IPS DF 19.7 (cell line): ENCODE results near the gene F13A1.
"Not testable (repeated sequence)": the region's sequence is repeated elsewhere in the genome, so short reads cannot be mapped to it uniquely, and the experiment has no call there.

Source experiments
- DNase-seq: peaks from one replicate; pipeline ENCODE4 v3.0.0-alpha.2; 2013; ENCODE audit warnings: low read depth, low spot score

The F13A1 gene

GRCh38 chr6:6317825-6318733, 2.4 kb downstream of the F13A1 start:
- DNase-seq = no peak

- DNase-seq = no peak
Measured at GRCh38 chr6:6317386-6317785, 3.1 kb downstream of the F13A1 start.

GRCh38 chr6:6315660-6316059, 4.8 kb downstream of the F13A1 start:
- no peak for DNase-seq

GRCh38 chr6:6314596-6314995, 5.9 kb downstream of the F13A1 start:
- no peak for DNase-seq

GRCh38 chr6:6312901-6313441, 7.5 kb downstream of the F13A1 start:
- no peak for DNase-seq

- DNase-seq = no peak
Measured at GRCh38 chr6:6305575-6305974, 14.9 kb downstream of the F13A1 start.

GRCh38 chr6:6300383-6300782, 20.1 kb downstream of the F13A1 start:
- not testable (repeated sequence) for DNase-seq

- DNase-seq = peak; percentile 23
Measured at GRCh38 chr6:6293317-6293716, 27.1 kb downstream of the F13A1 start.

GRCh38 chr6:6287415-6287814, 33.0 kb downstream of the F13A1 start:
- DNase-seq = no peak

- no peak for DNase-seq
Measured at GRCh38 chr6:6285679-6286078, 34.8 kb downstream of the F13A1 start.

GRCh38 chr6:6284221-6284966, 36.1 kb downstream of the F13A1 start:
- no peak for DNase-seq

GRCh38 chr6:6283746-6284145, 36.7 kb downstream of the F13A1 start:
- DNase-seq = no peak

GRCh38 chr6:6282716-6283115, 37.7 kb downstream of the F13A1 start:
- DNase-seq = no peak

- DNase-seq = no peak
Measured at GRCh38 chr6:6277413-6277812, 43.0 kb downstream of the F13A1 start.

GRCh38 chr6:6270948-6271535, 49.4 kb downstream of the F13A1 start:
- DNase-seq = no peak

- DNase-seq = no peak
Measured at GRCh38 chr6:6260196-6260722, 60.2 kb downstream of the F13A1 start.

GRCh38 chr6:6256886-6257285, 63.6 kb downstream of the F13A1 start:
- DNase-seq = no peak

- no peak for DNase-seq
Measured at GRCh38 chr6:6256259-6256658, 64.2 kb downstream of the F13A1 start.

GRCh38 chr6:6251555-6252280, 68.7 kb downstream of the F13A1 start:
- DNase-seq = no peak

GRCh38 chr6:6248651-6249050, 71.8 kb downstream of the F13A1 start:
- no peak for DNase-seq

GRCh38 chr6:6246544-6246943, 73.9 kb downstream of the F13A1 start:
- no peak for DNase-seq
